Stimulated activated CD8-positive, alpha-beta memory T cell treated with anti-CD3 and anti-CD28 coated beads, Interleukin-15, amount 100 ng/mL, for 24 hours (primary cell): ENCODE data around the gene ACE.

ENCODE experiments used
- DNase-seq: peaks from one replicate; pipeline ENCODE4 v3.0.0-alpha.2; 2020; ENCODE audit warnings: low read depth

Gene ACE

DNA sequence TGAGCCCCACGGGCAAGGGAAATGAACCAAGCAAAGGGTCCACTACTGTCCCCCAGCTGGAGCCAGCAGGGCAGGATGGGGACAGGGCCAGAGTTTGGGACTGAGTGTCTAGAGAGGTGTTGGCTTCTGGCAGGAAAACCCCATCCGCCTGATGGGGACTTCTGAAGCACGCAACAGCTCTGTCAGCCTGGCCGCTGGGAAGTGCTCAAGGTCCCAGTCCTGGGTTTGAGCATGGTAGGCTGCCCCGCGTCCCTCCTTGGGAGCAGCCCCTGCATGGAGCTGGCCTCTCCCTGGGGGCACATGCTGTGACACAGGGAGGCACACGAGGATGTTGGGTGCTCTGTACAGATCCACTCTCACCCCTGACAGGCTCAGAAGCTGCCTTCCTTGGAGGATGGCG lies 14.6 kb downstream of the ACE start:
- no peak for DNase-seq

DNA sequence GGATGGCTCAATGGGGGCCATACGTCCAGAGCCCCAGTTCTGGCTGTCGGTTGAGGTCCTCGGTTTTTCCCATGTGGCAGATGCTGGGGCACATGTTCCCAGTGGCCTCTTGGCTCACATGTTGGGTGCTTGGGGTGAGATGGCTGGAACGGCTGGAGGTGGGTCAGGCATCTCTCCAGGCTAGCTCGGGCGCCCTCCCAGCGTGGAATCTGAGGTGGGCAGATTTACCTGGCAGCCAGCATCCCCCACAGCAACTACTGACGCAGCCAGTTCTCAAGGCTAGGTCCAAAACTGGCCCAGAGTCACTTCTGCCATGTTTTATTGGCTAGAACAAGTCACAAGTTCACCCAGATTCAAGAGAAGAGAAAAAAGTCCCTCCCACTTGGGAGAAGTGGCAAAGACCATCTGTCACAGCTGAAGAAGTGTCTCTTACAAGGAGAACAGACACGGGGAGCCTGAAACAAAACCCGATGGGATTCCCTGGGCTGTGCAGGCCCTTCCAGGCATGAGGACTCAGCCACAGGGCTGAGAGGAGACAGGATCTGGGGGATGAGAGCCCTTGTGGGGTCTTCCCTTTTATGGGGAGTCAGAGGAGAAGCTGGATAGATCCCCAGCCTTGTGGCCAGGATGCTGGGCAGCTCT lies 15.2 kb downstream of the ACE start:
- DNase-seq: no peak

DNA sequence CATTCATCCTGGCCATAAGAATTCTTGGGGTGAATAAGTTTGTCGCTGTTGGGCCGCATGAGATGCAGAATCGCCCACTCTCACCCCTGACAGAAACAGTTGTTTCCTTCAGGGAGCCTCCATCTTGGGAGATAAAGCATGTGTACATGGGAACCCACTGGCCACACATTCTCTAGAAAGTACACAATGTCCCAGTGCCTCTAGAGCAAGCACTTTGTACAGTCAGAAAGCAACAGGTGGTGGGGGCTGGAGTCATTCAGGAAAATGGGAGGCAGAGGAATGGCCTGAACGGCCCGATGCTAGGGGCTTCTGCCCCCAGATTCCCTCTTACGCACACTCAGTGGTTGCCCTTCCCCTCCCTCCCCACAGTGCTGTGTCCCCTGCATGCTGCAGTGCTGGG lies 16.1 kb downstream of the ACE start:
- DNase-seq: no peak

DNA sequence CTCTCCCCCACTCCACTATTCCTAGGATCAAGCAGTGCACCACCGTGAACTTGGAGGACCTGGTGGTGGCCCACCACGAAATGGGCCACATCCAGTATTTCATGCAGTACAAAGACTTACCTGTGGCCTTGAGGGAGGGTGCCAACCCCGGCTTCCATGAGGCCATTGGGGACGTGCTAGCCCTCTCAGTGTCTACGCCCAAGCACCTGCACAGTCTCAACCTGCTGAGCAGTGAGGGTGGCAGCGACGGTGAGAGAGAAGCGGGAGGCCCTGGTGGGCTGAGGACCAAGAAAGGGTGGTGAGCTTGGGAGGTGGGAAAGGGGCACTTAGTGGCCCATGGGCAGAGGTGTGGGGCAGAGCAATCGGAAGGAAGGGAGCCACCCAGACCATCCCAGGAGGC lies 16.6 kb downstream of the ACE start:
- no peak for DNase-seq

DNA sequence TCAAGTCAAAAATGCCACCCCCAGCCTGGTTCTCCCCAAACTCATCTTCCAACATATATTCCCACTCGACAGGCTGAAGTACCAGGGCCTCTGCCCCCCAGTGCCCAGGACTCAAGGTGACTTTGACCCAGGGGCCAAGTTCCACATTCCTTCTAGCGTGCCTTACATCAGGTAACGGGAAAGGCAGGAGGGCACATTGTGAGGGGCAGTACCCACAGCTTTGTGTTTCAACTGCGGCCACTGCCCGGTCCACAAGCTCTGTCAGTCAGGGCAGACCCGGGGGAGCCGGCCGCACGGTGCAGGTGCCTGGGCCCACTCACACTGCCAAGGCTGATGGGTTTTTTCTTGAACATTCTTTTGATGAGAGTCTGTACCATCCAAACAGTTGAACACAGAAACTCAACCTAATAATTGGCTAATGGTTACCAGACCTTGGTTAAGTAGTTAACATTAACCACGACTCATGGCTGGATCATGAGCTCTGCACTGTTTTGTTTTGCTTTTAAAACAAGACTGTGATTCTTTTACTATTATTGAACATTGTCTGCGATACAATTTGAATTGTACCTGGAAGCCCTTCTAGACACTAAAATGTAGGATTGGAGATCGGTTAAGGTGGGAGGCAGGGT lies 17.6 kb downstream of the ACE start:
- DNase-seq: no peak

DNA sequence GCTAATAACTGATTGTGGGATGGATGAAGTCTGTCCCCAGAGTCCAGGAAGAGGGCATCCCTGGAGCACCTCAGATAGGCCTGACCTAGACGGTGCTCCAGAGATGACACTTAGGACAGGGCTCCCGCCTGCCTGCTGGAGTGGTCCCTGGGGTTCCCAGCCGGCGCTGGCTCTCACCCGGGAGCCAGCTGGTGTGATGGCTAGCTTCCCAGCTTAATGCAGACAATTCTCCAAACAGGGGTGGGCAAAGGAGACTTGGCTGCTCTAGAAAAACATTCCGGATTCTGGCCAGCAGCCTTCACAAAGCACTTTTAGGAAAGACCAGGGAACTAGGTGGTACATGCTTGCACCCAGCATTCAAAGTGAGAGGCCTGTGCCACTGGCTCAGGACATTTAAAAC lies 18.6 kb downstream of the ACE start:
- DNase-seq: no peak

DNA sequence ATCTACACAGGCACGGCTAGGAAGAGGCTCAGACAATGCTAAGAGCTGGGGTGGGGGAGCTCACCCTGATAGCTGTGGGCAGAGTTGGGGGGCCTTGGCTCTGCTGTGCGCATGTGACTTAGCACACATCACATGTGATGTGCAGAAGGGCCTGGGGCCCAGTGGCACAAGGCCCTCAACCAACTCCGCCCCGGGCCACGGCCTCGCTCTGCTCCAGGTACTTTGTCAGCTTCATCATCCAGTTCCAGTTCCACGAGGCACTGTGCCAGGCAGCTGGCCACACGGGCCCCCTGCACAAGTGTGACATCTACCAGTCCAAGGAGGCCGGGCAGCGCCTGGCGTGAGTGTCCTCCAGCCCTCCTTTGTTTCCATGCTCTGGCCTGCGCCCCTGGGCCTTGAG lies 19.3 kb downstream of the ACE start:
- DNase-seq: no peak

DNA sequence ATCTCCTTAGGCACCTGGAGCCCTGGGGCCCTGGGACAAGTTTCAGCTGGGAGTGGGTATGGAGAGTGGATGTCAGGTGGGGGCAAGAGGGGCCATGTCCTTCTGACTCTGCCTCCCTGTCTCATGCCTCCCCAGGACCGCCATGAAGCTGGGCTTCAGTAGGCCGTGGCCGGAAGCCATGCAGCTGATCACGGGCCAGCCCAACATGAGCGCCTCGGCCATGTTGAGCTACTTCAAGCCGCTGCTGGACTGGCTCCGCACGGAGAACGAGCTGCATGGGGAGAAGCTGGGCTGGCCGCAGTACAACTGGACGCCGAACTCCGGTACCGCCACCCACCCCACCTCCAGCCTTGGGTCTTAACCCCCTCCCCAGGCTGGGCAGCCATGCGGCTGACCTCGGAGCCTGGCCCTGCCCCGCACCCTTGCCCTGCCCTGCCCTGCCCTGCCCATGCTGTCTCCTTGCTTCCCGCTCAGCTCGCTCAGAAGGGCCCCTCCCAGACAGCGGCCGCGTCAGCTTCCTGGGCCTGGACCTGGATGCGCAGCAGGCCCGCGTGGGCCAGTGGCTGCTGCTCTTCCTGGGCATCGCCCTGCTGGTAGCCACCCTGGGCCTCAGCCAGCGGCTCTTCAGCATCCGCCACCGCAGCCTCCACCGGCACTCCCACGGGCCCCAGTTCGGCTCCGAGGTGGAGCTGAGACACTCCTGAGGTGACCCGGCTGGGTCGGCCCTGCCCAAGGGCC lies 20.0 kb downstream of the ACE start:
- no peak for DNase-seq

DNA sequence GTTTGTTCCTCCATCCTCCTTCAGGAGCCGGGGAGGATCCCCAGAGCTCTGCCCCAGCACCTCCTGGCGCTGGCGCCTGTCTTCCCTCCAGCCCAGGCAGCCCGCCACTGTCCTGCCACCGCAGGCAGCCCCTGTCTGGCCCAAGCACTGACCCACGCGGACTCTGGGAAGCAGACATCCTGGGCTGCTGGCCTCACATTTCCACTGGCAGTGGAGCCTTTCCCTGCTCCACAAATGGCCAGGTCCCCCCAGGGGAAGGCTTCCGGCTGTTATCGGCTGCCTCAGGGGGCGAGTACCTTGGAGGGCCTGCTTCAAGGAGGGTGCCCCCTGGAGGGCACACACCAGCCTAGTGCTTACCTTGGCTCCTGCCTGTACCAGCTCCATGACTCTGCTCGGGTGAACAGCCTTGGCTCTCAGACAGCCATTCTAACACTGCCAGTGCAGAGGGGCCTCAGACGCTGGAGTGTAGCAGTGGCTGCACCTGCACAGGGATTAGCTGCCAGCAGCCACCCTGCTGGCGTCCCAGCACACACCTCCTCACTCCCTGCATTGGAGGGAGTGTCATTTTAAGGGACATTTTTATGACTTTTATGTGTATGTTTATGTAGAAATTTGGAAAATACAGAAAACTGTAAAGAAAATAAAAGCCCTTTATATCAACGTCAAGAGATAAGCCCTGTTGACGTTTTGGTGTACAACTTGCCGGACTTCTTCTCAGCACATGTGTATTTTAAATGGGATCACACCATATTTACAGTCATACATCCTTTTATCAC lies 21.0 kb downstream of the ACE start:
- no peak for DNase-seq

DNA sequence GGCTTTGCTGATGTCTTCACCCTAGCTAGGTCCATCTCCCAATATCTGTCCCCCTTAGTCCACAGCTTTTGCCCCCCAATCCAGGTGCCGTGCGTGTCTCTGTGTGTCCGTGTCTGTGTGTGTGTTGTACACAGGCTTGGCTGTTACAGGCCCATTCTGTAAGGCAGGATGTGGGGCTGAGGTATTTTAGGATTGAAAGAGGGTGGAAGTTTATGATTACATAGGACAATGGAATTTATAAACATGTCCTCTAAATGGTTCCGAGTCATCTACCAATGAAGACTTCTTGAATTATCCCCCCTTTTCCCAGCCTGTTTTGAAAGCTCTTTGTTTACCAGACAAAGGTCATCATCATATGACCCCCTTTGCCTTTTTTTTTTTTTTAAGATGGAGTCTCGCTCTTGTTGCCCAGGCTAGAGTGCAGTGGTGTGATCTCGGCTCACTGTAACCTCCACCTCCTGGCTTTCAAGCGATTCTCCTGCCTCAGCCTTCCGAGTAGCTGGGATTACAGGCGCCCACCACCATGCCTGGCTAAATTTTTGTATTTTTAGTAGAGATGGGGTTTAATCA lies 21.9 kb downstream of the ACE start:
- no peak for DNase-seq

DNA sequence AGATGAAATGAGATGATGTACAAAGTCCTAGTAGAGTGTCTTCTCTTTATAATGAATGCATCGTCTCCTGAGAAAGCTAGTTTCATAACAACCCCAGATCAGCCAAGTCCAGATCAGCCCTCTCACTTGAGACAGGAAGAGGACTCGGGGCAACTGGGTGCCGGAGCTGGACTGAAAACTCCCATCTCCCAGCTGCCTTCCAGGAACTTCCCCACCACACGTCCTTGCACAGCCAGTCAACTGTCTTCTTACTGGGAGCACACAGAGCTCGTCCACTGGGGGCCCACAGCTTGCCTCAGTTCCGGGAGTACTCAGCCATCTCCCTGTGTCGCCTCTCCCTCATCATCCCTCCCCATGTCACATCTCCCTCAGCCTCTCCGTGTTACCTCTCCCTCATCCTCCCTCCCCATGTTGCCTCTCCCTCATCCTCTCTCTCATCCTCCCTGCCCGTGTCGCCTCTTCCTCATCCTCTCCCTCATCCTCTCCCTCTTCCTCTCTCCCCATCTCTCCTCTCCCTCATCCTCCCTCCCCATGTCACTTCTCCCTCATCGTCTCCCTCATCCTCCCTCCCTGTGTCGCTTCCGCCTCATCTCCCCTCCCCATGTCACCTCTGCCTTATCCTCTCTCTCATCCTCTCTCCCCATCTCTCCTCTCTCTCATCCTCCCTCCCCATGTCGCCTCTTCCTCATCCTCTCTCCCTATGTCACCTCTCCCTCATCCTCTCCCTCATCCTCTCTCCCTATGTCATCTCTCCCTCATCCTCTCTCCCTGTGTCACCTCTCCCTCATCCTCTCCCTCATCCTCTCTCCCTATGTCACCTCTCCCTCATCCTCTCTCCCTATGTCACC lies 23.9 kb downstream of the ACE start:
- DNase-seq: no peak

DNA sequence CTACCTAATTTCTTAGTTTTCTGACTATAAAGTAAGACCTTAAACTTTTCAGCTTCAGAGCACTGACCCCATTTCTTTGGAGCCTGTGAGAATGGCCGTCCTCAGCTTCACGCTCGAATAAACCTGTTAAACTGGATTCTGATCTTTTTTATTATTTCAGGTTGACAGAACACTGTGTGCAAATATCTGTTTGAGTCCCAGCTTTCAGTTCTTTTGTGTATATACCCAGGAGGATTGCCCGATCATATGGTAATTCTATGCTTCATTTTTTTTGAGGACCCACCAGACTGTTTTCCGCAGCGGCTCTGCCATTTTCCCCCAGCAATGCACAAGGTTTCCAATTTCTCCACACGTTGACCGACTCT lies 26.5 kb downstream of the ACE start:
- DNase-seq: no peak

DNA sequence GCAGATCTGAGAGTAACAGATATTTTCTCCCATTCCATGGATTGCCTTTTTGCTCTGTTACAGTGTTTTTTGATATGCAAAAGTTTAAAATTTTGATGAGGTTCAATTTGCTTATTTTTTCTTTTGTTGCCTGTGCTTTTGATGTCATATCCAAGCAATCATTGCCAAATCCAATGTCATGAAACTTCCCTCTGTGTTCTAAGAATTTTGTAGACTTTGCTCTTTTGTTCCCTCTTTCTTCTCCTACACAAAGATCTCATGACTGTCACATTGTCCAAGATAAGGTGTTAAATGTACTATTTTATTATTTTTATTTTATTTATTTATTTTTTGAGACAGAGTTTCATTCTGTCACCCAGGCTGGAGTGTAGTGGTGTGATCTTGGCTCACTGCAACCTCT lies 27.4 kb downstream of the ACE start:
- no peak for DNase-seq

DNA sequence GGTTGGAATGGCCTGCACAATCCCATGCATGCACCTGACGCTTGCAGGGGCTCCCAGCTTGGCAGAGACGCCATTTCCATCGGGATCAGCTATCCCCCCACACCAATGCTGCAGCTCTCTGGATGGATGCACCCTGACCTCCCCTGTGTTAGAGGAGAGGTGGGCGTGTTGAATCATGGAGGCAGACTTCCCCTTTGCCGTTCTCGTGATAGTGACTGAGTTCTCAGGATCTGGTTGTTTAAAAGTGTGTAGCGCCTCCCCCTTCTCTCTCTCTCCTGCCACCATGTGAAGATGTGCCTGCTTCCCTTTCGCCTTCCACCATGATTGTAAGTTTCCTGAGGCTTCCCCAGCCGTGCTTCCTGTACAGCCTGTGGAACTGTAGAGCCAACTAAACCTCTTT lies 28.5 kb downstream of the ACE start:
- DNase-seq: no peak

DNA sequence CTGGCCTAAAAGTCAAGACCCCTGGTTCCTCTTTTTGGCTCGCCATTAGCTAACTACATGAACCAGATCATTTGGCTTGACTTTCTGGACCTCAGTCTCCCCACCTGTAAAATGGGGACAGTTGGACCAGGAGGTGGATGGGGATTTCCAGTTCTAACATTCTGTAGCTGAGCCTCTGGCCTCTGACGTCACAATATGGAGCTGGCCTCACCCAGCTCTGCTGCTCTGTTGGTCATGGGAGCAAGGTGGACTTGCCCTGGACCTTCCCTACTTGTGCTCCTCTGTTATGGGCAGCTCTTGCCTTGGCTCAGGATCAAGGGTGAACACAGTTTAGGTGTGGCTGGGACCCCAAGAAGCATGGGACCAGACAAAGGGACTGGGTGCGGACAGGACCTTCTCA lies 29.8 kb downstream of the ACE start:
- no peak for DNase-seq

DNA sequence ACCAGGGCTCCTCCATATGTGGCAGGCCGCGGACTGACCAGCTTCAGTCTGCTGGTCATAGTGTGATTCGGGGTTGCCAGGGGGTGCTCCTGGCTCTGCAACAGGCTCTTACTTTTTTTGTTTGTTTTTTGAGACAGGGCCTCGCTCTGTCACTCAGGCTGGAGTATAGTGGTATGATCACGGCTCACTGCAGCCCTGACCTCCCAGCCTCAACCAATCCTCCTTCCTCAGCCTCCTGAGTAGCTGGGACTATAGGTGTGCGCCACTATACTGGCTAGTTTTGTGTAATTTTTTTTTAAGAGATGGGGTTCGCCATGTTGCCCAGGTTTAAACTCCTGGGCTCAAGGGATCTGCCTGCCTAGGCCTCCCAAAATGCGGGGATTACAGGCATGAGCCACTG lies 34.5 kb downstream of the ACE start:
- DNase-seq: no peak

DNA sequence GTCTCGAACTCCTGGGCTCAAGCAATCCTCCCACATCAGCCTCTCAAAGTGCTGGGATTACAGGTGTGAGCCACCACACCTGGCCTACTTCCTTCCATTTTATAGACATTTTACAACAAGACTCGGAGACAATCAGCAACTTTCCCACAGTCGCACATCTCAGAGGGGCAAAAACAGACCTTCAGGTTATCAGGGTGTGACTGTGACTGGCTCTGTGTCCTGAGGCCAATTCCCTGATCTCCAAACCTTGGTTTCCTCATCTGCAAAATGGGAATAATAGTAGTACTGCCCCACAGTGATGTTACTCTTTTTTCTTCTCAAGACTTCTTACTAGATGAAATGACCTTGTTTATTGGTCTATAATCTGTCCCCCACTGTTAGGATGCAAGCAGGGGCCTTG lies 35.5 kb downstream of the ACE start:
- DNase-seq: no peak

DNA sequence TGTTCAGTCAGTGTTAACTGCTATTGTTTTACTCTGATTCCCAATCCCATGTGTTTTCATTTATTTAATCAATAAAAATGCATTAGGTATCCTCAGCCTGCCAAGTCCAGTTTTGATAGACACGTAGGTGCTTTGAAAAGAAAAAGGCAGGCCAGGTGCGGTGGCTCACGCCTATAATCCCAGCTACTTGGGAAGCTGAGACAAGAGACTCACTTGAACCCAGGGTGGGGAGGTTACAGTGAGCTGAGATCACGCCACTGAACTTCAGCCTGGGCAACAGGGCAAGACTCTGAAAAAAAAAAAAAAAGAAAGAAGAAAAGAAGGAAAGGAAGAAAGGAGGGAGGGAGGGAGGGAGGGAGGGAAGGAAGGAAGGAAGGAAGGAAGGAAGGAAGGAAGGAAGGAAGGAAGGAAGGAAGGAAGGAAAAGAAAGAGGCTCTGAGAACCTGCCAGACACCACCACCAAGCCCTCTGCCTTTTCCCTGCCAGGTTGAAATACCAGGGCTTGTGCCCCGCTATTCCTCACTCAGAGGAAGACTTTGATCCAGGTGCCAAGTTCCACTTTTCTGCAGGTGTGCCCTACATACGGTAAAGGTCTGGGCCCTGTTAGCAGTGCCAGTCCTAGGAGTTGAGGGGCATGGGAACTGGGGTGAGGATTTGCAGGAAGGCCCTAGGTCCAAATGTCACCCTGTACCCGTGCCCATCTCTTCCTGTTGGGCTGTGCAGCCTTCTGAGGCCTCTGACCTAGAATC lies 36.2 kb downstream of the ACE start:
- no peak for DNase-seq

DNA sequence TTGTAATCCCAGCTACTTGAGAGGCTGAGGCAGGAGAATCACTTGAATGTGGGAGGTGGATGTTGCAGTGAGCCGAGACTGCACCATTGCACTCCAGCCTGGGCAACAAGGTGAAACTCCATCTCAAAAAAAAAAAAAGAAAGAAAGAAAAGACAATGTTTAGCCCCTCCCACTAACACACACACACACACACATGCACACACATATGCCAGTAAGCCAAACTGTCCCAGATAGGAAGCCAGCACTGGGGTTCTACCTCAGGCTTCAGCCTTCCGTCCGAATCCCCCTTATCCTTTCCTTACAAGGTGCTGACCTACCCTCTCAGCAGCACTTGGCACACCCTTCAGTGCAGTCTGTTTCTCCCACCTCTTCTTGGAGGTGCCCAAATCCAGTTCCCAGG lies 37.6 kb downstream of the ACE start:
- no peak for DNase-seq

DNA sequence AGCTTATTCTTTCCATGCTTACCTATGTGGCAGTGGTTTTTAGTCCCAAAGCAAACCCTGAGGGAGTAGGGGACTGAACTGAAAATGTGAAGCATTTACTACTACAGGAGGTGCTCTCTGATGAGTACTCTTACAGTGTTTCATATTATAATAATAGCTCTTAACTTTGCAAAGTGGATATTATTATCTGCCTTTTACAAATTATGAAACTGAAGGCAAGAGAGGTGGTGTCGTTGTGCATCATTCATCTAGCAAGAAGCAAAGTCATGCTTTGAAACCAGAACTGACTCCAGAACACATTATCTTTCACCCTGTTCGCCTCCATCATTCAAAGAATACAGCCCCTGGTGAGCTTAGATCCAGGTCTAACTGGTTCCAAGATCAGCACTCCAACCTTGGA lies 38.1 kb downstream of the ACE start:
- DNase-seq: no peak

DNA sequence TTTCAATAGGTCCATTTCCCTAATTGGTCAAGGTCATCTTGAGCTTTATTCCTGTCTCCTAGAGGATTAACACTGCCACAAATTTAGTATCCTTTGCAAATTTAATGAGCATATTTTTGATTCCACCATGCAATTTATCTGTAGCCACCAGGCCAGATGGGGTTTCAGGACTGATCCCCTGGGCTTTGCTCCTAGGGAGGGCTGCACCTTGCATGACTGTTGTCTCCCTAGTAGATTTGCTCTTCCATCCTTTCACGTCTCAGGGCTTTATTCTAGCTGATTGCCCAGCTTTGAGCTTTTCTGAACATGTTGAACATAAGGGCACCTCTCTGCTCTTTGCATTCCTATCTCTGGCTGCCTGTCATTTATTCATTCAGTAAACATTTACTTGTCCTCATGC lies 38.6 kb downstream of the ACE start:
- no peak for DNase-seq
